Muscle of leg (tissue), 11 donors: Measurements from ENCODE around the gene ZNF19. TPM values are rescaled to one million over a fixed set of nuclear protein-coding genes. Genes with fewer than 3 reads are reported as not detected.

ENCODE experiments used
- DNase-seq: peaks from one replicate; pipeline ENCODE4 v3.0.0; 2013
- H3K27ac ChIP-seq: one replicate; pipeline ENCODE4 v1.5.1; 2013; ENCODE audit warnings: mild to moderate bottlenecking, low read length, control low read depth
- H3K27me3 ChIP-seq: one replicate; pipeline ENCODE4 v1.6.1; 2013; ENCODE audit warnings: low read length; ENCODE audit not compliant: control insufficient read depth, insufficient read depth
- H3K36me3 ChIP-seq: one replicate; pipeline ENCODE4 v1.6.1; 2013; ENCODE audit warnings: low read length; ENCODE audit not compliant: control insufficient read depth, insufficient read depth
- H3K4me1 ChIP-seq: one replicate; pipeline ENCODE4 v1.6.1; 2013; ENCODE audit warnings: low read length; ENCODE audit not compliant: control insufficient read depth, insufficient read depth
- H3K4me3 ChIP-seq: one replicate; pipeline ENCODE4 v1.5.1; 2013; ENCODE audit warnings: low read length, control low read depth
- H3K9me3 ChIP-seq: replicated peaks from 2 replicates; pipeline ENCODE4 v1.6.1; 2013; ENCODE audit warnings: low read depth, low read length; ENCODE audit not compliant: control insufficient read depth
- WGBS: methylation state at CpG from one replicate; pipeline ENCODE4 v1.1.5; 2013; ENCODE audit warnings: missing lambda C conversion rate; ENCODE audit not compliant: insufficient coverage; 5-methylcytosine and 5-hydroxymethylcytosine counted together
- polyA plus RNA-seq, 8 donors: library from polyadenylated mRNA; unstranded; fragments of 120-200 nt; gene quantifications; one replicate each; pipeline versions ENCODE4 v1.2.1 to v1.2.3, GENCODE V29; 2013; ENCODE audit warnings: inconsistent platforms in 1 of 8, low replicate concordance in 1 of 8; ENCODE audit not compliant: insufficient read length in 8 of 8, insufficient read depth in 1 of 8
- total RNA-seq: library from RNA; stranded (reverse); fragments of 120-200 nt; gene quantifications from one replicate; pipeline ENCODE4 v1.2.4, GENCODE V29; 2013

Gene ZNF19
- total and polyA plus RNA-seq, 9 donors, result 1.4 to 3.8 (median 2.4) TPM

GRCh38 chr16:71492786-71493185 lies 3.7 kb upstream of the ZNF19 start:
- H3K4me1 ChIP-seq, result no peaks in the 10 kb centered on the region
- DNase-seq, result no peak
- H3K27me3 ChIP-seq, result no peaks in the 10 kb centered on the region
- no peaks in the 10 kb centered on the region for H3K9me3 ChIP-seq
- WGBS, result 86% methylated on average over 1 of the region's 2 CpGs
- no peak overlapping the region for H3K4me3 ChIP-seq
- no peak overlapping the region for H3K27ac ChIP-seq
- no peaks in the 10 kb centered on the region for H3K36me3 ChIP-seq

- no peaks in the 10 kb centered on the region for H3K9me3 ChIP-seq
- DNase-seq, result no peak
- no peaks in the 10 kb centered on the region for H3K27me3 ChIP-seq
- no peaks in the 10 kb centered on the region for H3K4me1 ChIP-seq
- no peak overlapping the region for H3K4me3 ChIP-seq
- WGBS, result no CpG with 5 or more reads among the region's 3 CpGs
- no peak overlapping the region for H3K27ac ChIP-seq
- H3K36me3 ChIP-seq, result no peaks in the 10 kb centered on the region
These were observed 1.9 kb upstream of the ZNF19 start for GRCh38 chr16:71491054-71491453.

GRCh38 chr16:71490361-71490760 lies 1.2 kb upstream of the ZNF19 start:
- Histone ChIP-seq H3K36me3 (no peaks in the 10 kb centered on the region), H3K27me3 (no peaks in the 10 kb centered on the region), H3K9me3 (no peaks in the 10 kb centered on the region), H3K4me3 (no peak overlapping the region), H3K27ac (no peak overlapping the region), H3K4me1 (no peaks in the 10 kb centered on the region)
- DNase-seq, result no peak

- H3K9me3 ChIP-seq, result no peaks in the 10 kb centered on the region
- peaks cover 6% of the 10 kb centered on the region for H3K4me1 ChIP-seq
- H3K27ac ChIP-seq, result peak overlapping the region; percentile 99
- no peaks in the 10 kb centered on the region for H3K27me3 ChIP-seq
- no peaks in the 10 kb centered on the region for H3K36me3 ChIP-seq
- peak; percentile 96 for DNase-seq
- H3K4me3 ChIP-seq, result peak overlapping the region; percentile 99
- WGBS, result 1% methylated on average over 11 of the region's 44 CpGs
These were observed 4.9 kb downstream of the ZNF19 start for GRCh38 chr16:71484006-71484893.

- Histone ChIP-seq H3K4me3 (no peak overlapping the region), H3K27me3 (no peaks in the 10 kb centered on the region), H3K27ac (no peak overlapping the region), H3K4me1 (peaks cover 6% of the 10 kb centered on the region), H3K9me3 (no peaks in the 10 kb centered on the region), H3K36me3 (peaks cover 13% of the 10 kb centered on the region)
- WGBS, result 83% methylated on average over 1 of the region's 5 CpGs
- DNase-seq, result no peak
These were observed 6.6 kb downstream of the ZNF19 start for GRCh38 chr16:71482569-71482968.

- H3K27me3 ChIP-seq, result no peaks in the 10 kb centered on the region
- peaks cover 21% of the 10 kb centered on the region for H3K36me3 ChIP-seq
- no peak overlapping the region for H3K4me3 ChIP-seq
- peaks cover 6% of the 10 kb centered on the region for H3K4me1 ChIP-seq
- H3K27ac ChIP-seq, result no peak overlapping the region
- H3K9me3 ChIP-seq, result no peaks in the 10 kb centered on the region
- no peak for DNase-seq
- WGBS, result no CpG with 5 or more reads among the region's 2 CpGs
These were observed 8.2 kb downstream of the ZNF19 start for GRCh38 chr16:71480956-71481355.

GRCh38 chr16:71479420-71479819 lies 9.7 kb downstream of the ZNF19 start:
- 46% methylated on average over 3 of the region's 3 CpGs for WGBS
- peaks cover 4% of the 10 kb centered on the region for H3K4me1 ChIP-seq
- no peak overlapping the region for H3K27ac ChIP-seq
- H3K9me3 ChIP-seq, result no peaks in the 10 kb centered on the region
- H3K27me3 ChIP-seq, result no peaks in the 10 kb centered on the region
- H3K36me3 ChIP-seq, result peaks cover 31% of the 10 kb centered on the region
- H3K4me3 ChIP-seq, result no peak overlapping the region
- DNase-seq, result no peak

- Histone ChIP-seq H3K9me3 (no peaks in the 10 kb centered on the region), H3K27ac (no peak overlapping the region), H3K4me1 (no peaks in the 10 kb centered on the region), H3K36me3 (peaks cover 35% of the 10 kb centered on the region), H3K27me3 (no peaks in the 10 kb centered on the region), H3K4me3 (no peak overlapping the region)
- 100% methylated on average over 1 of the region's 4 CpGs for WGBS
- no peak for DNase-seq
These were observed 12.5 kb downstream of the ZNF19 start for GRCh38 chr16:71476457-71477124.

- WGBS, result no CpG with 5 or more reads among the region's 3 CpGs
These were observed 14.3 kb downstream of the ZNF19 start for GRCh38 chr16:71474864-71475263.

GRCh38 chr16:71473891-71474290 lies 15.2 kb downstream of the ZNF19 start:
- Histone ChIP-seq H3K36me3 (peaks cover 34% of the 10 kb centered on the region), H3K27me3 (no peaks in the 10 kb centered on the region), H3K27ac (no peak overlapping the region), H3K4me3 (no peak overlapping the region), H3K4me1 (no peaks in the 10 kb centered on the region), H3K9me3 (no peaks in the 10 kb centered on the region)
- no peak for DNase-seq
- 89% methylated on average over 3 of the region's 5 CpGs for WGBS

More at GRCh38 chr16:71474864-71475263, 14.3 kb downstream of the ZNF19 start:
- Histone ChIP-seq H3K4me1 (no peaks in the 10 kb centered on the region), H3K36me3 (peaks cover 35% of the 10 kb centered on the region), H3K4me3 (no peak overlapping the region), H3K9me3 (no peaks in the 10 kb centered on the region), H3K27me3 (no peaks in the 10 kb centered on the region), H3K27ac (no peak overlapping the region)
- DNase-seq, result no peak
